HepG2 (cell line): Measurements from ENCODE around the gene KMT2E. TPM values are rescaled to one million over a fixed set of nuclear protein-coding genes. Genes with fewer than 3 reads are reported as not detected.

Source experiments
- ATAC-seq: fragments of 200-7000 bp; cut with Tn5 transposase; 3 replicates; pipeline ENCODE4 v1.9.1; 2020; ENCODE audit warnings: mild to moderate bottlenecking, moderate library complexity
- BruUV-seq: library from RNA; stranded (reverse); fragments of 400-500 nt; replicated peaks from 2 replicates; lab custom pipeline; 2021; lab: Mats Ljungman, UMichigan
- CTCF ChIA-PET: fragments of 300-600 bp; formaldehyde crosslinking; extraction: SDS; loops from one replicate; lab custom pipeline; 2021; ENCODE audit warnings: low total read pairs, inconsistent platforms, low intra/inter-chr PET ratio; lab: Yijun Ruan, JAX
- POLR2A ChIA-PET: fragments of 350-600 bp; sonication (Branson Sonifier 250); formaldehyde crosslinking; loops from one replicate; lab custom pipeline; 2020; ENCODE audit warnings: antibody characterized with exemption, inconsistent platforms; lab: Yijun Ruan, JAX
- DNase-seq: peaks from one replicate; pipeline ENCODE4 v3.0.0-alpha.2; 2015; ENCODE audit warnings: low spot score
- FAIRE-seq: peaks from 3 replicates; lab custom pipeline; 2011; peaks lifted over from hg19 to GRCh38; lab: Jason Lieb, UNC
- H2AFZ ChIP-seq: one replicate; pipeline ENCODE4 v1.6.1; 2011; ENCODE audit warnings: low read length, inconsistent platforms
- H3K27ac ChIP-seq: fragments of 300-600 bp; 3 replicates; pipeline ENCODE4 v1.8.0; 2011; ENCODE audit warnings: mixed run types, mild to moderate bottlenecking, mixed read lengths, low read length, inconsistent platforms; ENCODE audit not compliant: insufficient read depth; ENCODE audit errors: extremely low read length
- H3K27me3 ChIP-seq, 2 experiments: fragments of 200-600 bp in 1 of 2; 2 replicates in 1 of 2; 3 replicates in 1 of 2; pipeline versions ENCODE4 v1.6.0 to v1.8.0; 2011; ENCODE audit warnings: low read length in 2 of 2, mild to moderate bottlenecking in 2 of 2, moderate library complexity in 2 of 2, inconsistent platforms in 1 of 2; ENCODE audit not compliant: insufficient read depth in 2 of 2, control insufficient read depth in 1 of 2
- H3K36me3 ChIP-seq, 2 experiments: fragments of 200-600 bp in 1 of 2; replicated peaks in 1 of 2; 2 replicates in 1 of 2; 3 replicates in 1 of 2; pipeline versions ENCODE4 v1.5.1 to v1.8.0; 2011; ENCODE audit warnings: low read length in 2 of 2, inconsistent platforms in 1 of 2; ENCODE audit not compliant: insufficient read depth in 2 of 2, control insufficient read depth in 1 of 2
- H3K4me1 ChIP-seq: 2 replicates; pipeline ENCODE4 v1.5.1; 2012; ENCODE audit warnings: low read length, inconsistent platforms; ENCODE audit not compliant: insufficient read depth
- H3K4me2 ChIP-seq: 2 replicates; pipeline ENCODE4 v1.6.0; 2011; ENCODE audit warnings: low read depth, low read length, inconsistent platforms
- H3K4me3 ChIP-seq, 3 experiments: fragments of 200-600 bp in 1 of 3; sonication (generic), shearing (Covaris generic) in 1 of 3; replicated peaks in 1 of 3; 2 replicates each; pipeline ENCODE4 v1.5.1; 2011 to 2016; ENCODE audit warnings: low read length in 3 of 3, inconsistent platforms in 2 of 3, low read depth in 2 of 3, mild to moderate bottlenecking in 2 of 3, control low read depth in 1 of 3, mixed read lengths in 1 of 3; ENCODE audit not compliant: insufficient read depth in 1 of 3
- H3K79me2 ChIP-seq: one replicate; pipeline ENCODE4 v1.6.1; 2011; ENCODE audit warnings: low read length, inconsistent platforms; ENCODE audit not compliant: insufficient read depth
- H3K9ac ChIP-seq: 2 replicates; pipeline ENCODE4 v1.6.0; 2011; ENCODE audit warnings: mild to moderate bottlenecking, low read depth, low read length, inconsistent platforms; ENCODE audit not compliant: insufficient read depth
- H3K9me3 ChIP-seq: 2 replicates; pipeline ENCODE4 v1.5.1; 2012; ENCODE audit warnings: mild to moderate bottlenecking, low read length
- H4K20me1 ChIP-seq: 2 replicates; pipeline ENCODE4 v1.6.0; 2011; ENCODE audit warnings: inconsistent platforms, mild to moderate bottlenecking, low read length, moderate library complexity; ENCODE audit not compliant: insufficient read depth
- GLI4 ChIP-seq: sonication (generic); formaldehyde crosslinking; IDR thresholded peaks from 2 replicates; pipeline ENCODE4 v1.5.1; 2020; ENCODE audit warnings: missing genetic modification reagents, mild to moderate bottlenecking, moderate library complexity, borderline replicate concordance
- NR2F1 ChIP-seq, 2 experiments: fragments of 450-650 bp in 1 of 2; formaldehyde crosslinking in 1 of 2; IDR thresholded peaks; 2 replicates each; pipeline versions ENCODE4 v1.5.0 to v1.6.1; 2016 to 2020; ENCODE audit warnings: mild to moderate bottlenecking in 1 of 2, missing compliant biosample characterization in 1 of 2, missing genetic modification reagents in 1 of 2, moderate library complexity in 1 of 2
- THYN1 ChIP-seq: sonication (generic); formaldehyde crosslinking; IDR thresholded peaks from 2 replicates; pipeline ENCODE4 v1.8.1; 2023; ENCODE audit warnings: low read depth, mild to moderate bottlenecking, moderate library complexity, missing genetic modification reagents, borderline replicate concordance
- WGBS: methylation state at CpG from one replicate; pipeline ENCODE4 v1.1.6; 2017; ENCODE audit warnings: low lambda C conversion rate; 5-methylcytosine and 5-hydroxymethylcytosine counted together
- in situ Hi-C: cut with HindIII; loops from 2 replicates; pipeline ENCODE4 v1.10.0; 2017; ENCODE audit warnings: low pct_unique_long_range_greater_than_20kb; ENCODE audit not compliant: extremely low pct_ligation_motif_present
- intact Hi-C: fragments of 100-400 bp; cut with micrococcal nuclease; formaldehyde crosslinking; loops from one replicate; pipeline ENCODE4 v1.10.0; 2022; ENCODE audit not compliant: unreplicated experiment
- polyA plus RNA-seq, 8 experiments: library from polyadenylated mRNA; depleted of rRNA in 3 of 8; stranded (reverse) in 7 of 8; unstranded in 1 of 8; fragments of >200 nt; fragmentation: Illumina TruSeq in 4 of 8; extraction: Trizol in 4 of 8; gene quantifications; 2 replicates each; pipeline versions ENCODE4 v1.2.1 to v1.2.3, GENCODE V29; 2011 to 2016; ENCODE audit warnings: low read depth in 4 of 8, missing spikeins in 1 of 8, mixed read lengths in 1 of 8; ENCODE audit not compliant: insufficient read depth in 1 of 8
- total RNA-seq, 5 experiments: library from RNA; depleted of rRNA; stranded (reverse); fragments of >200 nt; fragmentation: Illumina TruSeq; extraction: Trizol; gene quantifications; 2 replicates each; pipeline ENCODE4 v1.2.3, GENCODE V29; 2016; ENCODE audit warnings: low read depth in 1 of 5
- TF ChIP-seq, protein P1 (sequence below): sonication (generic); formaldehyde crosslinking; IDR thresholded peaks from 2 replicates; pipeline ENCODE4 v1.4.0; 2020; ENCODE audit warnings: mild to moderate bottlenecking, missing genetic modification reagents
- TF ChIP-seq, protein P2 (sequence below): sonication (generic); formaldehyde crosslinking; IDR thresholded peaks from 2 replicates; pipeline ENCODE4 v1.8.0; 2022; ENCODE audit warnings: mild to moderate bottlenecking, missing genetic modification reagents, moderate library complexity

The KMT2E gene
- total and polyA plus RNA-seq, 2 of the 13 experiments (the other 11 are each of a cell fraction or from before 2014, with no cell fraction given), result 6.3 to 24.4 TPM

DNA sequence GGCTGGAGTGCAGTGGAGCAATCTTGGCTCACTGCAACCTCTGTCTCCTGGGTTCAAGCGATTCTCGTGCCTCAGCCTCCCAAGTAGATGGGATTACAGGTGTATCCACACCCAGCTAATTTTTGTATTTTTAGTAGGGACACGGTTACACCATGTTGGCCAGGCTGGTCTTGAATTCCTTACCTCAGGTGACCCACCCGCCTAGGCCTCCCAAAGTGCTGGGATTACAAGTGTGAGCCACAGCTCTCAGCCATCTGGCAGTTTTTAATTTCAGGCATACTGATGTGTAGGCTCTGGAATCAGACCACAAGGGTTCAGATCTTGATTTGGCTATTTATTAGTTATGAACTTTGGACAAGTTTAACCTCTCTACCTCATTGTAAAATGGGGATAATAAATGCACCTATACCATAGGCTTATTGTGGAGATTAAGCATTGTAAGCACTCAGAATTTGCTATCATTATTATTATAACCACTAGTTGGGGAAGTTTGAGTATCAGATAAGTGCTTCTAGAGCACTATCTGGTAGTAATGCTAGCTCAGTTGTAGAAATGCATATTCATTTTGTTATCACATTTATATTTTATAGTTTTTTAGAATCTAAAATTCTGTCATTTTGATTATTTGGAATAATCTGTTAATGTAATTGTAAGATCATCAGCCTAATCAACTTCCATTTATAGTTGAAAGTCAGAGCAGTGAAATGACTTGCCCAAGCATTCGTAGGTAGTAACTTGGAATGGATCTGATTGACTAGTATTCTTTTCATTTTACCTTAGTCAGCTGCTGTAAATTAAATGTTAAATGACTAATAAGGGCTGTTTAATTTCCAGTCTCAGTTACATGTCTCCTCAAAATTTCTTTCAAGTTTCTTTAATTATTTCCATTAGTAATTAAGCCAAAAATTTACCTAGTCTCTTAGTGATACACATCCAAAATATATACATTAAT, 22.5 kb downstream of the KMT2E start:
- ATAC-seq (no peak), DNase-seq (no peak), FAIRE-seq (no peak)
- H3K9ac ChIP-seq, result no peak overlapping the region
- no peak overlapping the region for H3K4me3 ChIP-seq
- H3K4me2 ChIP-seq, result no peak overlapping the region
- H3K36me3 ChIP-seq, result peaks cover 3 to 17% of the 10 kb centered on the region in 2 experiments; a peak in 4 of 5 replicates
- H3K27ac ChIP-seq, result no peak overlapping the region
- no peaks in the 10 kb centered on the region for H3K27me3 ChIP-seq
- peaks cover 84% of the 10 kb centered on the region for H4K20me1 ChIP-seq
- no TSS peak for BruUV-seq
- H3K4me1 ChIP-seq, result no peaks in the 10 kb centered on the region
- H3K9me3 ChIP-seq, result no peaks in the 10 kb centered on the region
- in situ Hi-C loops, result no loop called here
- ChIA-PET POLR2A (no interaction called here), CTCF (no interaction called here)
- peaks cover 93% of the 10 kb centered on the region for H3K79me2 ChIP-seq
- TF ChIP-seq, protein P1, sequence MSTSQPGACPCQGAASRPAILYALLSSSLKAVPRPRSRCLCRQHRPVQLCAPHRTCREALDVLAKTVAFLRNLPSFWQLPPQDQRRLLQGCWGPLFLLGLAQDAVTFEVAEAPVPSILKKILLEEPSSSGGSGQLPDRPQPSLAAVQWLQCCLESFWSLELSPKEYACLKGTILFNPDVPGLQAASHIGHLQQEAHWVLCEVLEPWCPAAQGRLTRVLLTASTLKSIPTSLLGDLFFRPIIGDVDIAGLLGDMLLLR (CRISPR knock-in tag), result no peak
- TF ChIP-seq, protein P2, sequence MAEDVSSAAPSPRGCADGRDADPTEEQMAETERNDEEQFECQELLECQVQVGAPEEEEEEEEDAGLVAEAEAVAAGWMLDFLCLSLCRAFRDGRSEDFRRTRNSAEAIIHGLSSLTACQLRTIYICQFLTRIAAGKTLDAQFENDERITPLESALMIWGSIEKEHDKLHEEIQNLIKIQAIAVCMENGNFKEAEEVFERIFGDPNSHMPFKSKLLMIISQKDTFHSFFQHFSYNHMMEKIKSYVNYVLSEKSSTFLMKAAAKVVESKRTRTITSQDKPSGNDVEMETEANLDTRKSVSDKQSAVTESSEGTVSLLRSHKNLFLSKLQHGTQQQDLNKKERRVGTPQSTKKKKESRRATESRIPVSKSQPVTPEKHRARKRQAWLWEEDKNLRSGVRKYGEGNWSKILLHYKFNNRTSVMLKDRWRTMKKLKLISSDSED, result no peak
- TF ChIP-seq NR2F1 (CRISPR knock-in tag; IDR thresholded peaks at IDR 0.05), result no peak
- no peak for TF ChIP-seq THYN1 (CRISPR knock-in tag)
- TF ChIP-seq GLI4 (CRISPR knock-in tag), result no peak
- 96% methylated on average over 5 of the region's 5 CpGs for WGBS
- H2AFZ ChIP-seq, result no peak overlapping the region
- intact Hi-C loops, result no loop called here
